Mammary epithelial cell (primary cell): ENCODE data around the gene COX7A2L.

Experiments
- EZH2 ChIP-seq: IDR thresholded peaks from 2 replicates; pipeline ENCODE4 v1.6.1; 2012; ENCODE audit warnings: low read length, inconsistent platforms, borderline replicate concordance
- TF ChIP-seq, protein P1 (sequence below), 2 donors: IDR thresholded peaks in 1 of 2; conservative IDR thresholded peaks in 1 of 2; 2 replicates each; pipeline ENCODE4 v1.5.1; 2011 to 2012; ENCODE audit warnings: inconsistent platforms in 2 of 2, low read length in 2 of 2, mild to moderate bottlenecking in 2 of 2, control low read depth in 1 of 2, low read depth in 1 of 2; ENCODE audit not compliant: insufficient read depth in 1 of 2; ENCODE audit errors: extremely low read depth in 1 of 2

DNA sequence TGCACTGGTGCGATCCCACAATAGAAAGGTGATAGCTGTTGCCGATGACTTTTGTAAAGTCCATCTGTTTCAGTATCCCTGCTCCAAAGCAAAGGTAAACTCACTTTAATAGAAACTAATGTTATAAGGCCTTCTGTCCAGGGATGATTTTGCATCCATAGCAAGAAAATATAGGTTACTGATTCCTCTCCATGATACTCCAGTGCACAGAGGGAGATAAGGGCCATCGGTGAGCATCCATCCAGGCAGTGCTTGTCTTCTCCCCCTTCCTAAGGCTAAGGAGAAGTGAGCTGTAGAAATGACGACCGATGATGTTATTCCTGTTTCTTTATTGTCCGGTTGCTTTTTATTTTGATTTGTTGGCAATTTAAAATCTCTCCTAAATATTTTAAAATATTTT lies 32.1 kb downstream of the COX7A2L start:
- TF ChIP-seq, protein P1, sequence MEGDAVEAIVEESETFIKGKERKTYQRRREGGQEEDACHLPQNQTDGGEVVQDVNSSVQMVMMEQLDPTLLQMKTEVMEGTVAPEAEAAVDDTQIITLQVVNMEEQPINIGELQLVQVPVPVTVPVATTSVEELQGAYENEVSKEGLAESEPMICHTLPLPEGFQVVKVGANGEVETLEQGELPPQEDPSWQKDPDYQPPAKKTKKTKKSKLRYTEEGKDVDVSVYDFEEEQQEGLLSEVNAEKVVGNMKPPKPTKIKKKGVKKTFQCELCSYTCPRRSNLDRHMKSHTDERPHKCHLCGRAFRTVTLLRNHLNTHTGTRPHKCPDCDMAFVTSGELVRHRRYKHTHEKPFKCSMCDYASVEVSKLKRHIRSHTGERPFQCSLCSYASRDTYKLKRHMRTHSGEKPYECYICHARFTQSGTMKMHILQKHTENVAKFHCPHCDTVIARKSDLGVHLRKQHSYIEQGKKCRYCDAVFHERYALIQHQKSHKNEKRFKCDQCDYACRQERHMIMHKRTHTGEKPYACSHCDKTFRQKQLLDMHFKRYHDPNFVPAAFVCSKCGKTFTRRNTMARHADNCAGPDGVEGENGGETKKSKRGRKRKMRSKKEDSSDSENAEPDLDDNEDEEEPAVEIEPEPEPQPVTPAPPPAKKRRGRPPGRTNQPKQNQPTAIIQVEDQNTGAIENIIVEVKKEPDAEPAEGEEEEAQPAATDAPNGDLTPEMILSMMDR (conservative IDR thresholded peaks at IDR 0.05 in 1 of 2, IDR thresholded peaks at IDR 0.05 in 1 of 2; ENCODE audit: extremely low read depth in 1 of 2, insufficient read depth in 1 of 2, low read depth in 1 of 2, low read length in 2 of 2): no peak
- TF ChIP-seq EZH2: no peak
